C4-2B (cell line): ENCODE data around the gene TMCC3.

Experiments
- H3K27ac ChIP-seq: fragments of 450-650 bp; 2 replicates; pipeline ENCODE4 v1.5.1; 2017
- ZFX ChIP-seq: fragments of 450-650 bp; IDR thresholded peaks from 2 replicates; pipeline ENCODE4 v1.6.1; 2017
- TF ChIP-seq, protein P1 (sequence below): fragments of 450-650 bp; conservative IDR thresholded peaks from 2 replicates; pipeline ENCODE4 v1.5.1; 2017; ENCODE audit warnings: mild to moderate bottlenecking

Gene TMCC3

DNA sequence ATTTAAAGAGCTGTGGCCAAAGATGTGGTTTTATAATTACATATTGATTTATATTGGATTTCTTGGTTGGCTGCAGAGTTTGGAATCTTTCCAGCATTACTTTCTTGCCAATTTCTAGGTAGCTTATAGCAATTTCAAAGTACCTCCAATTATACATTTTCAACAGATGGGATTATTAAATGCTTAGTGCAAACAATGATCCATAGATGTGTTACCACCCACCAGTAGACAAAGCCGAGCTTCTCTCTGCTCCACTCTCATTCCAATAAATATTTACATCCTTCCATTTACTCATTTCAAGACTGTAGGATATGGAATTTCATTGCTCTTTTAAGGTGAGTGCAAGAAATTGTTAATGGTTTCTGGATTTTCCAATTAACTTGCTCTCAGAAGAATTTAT is 21.6 kb upstream of the TMCC3 start:
- TF ChIP-seq ZFX, result no peak
- TF ChIP-seq, protein P1, sequence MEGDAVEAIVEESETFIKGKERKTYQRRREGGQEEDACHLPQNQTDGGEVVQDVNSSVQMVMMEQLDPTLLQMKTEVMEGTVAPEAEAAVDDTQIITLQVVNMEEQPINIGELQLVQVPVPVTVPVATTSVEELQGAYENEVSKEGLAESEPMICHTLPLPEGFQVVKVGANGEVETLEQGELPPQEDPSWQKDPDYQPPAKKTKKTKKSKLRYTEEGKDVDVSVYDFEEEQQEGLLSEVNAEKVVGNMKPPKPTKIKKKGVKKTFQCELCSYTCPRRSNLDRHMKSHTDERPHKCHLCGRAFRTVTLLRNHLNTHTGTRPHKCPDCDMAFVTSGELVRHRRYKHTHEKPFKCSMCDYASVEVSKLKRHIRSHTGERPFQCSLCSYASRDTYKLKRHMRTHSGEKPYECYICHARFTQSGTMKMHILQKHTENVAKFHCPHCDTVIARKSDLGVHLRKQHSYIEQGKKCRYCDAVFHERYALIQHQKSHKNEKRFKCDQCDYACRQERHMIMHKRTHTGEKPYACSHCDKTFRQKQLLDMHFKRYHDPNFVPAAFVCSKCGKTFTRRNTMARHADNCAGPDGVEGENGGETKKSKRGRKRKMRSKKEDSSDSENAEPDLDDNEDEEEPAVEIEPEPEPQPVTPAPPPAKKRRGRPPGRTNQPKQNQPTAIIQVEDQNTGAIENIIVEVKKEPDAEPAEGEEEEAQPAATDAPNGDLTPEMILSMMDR, result no peak
- no peak overlapping the region for H3K27ac ChIP-seq

DNA sequence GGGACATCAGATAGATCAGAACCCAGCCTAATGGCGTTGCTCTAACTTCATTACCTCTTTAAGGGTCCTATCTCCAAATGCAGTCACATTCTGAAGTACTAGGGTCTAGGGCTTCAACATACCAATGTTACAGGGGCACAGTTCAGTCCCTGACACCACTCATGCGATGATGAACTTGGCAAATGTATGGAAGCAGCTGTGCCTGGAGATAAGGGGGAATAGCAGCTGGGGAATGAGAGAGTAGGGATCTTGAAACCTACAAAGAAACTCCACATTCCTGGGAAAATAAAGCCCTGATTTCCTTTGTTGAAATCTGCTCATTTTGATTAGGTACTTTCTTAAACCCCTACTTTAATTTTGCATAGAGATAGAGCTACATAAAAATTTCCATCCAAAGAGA is 20.5 kb upstream of the TMCC3 start:
- no peak overlapping the region for H3K27ac ChIP-seq
- TF ChIP-seq, protein P1, result no peak
- no peak for TF ChIP-seq ZFX

- no peak for TF ChIP-seq ZFX
- TF ChIP-seq, protein P1, result no peak
- no peak overlapping the region; the same call in 1 of the 2 replicates for H3K27ac ChIP-seq
Measured at GRCh38 chr12:94670075-94670474, 19.7 kb upstream of the TMCC3 start.

- no peak for TF ChIP-seq ZFX
- TF ChIP-seq, protein P1, result no peak
- no peak overlapping the region for H3K27ac ChIP-seq
Measured at GRCh38 chr12:94667031-94667540, 16.7 kb upstream of the TMCC3 start.

GRCh38 chr12:94666158-94666557 is 15.8 kb upstream of the TMCC3 start:
- H3K27ac ChIP-seq, result no peak overlapping the region
- no peak for TF ChIP-seq ZFX
- TF ChIP-seq, protein P1, result no peak

DNA sequence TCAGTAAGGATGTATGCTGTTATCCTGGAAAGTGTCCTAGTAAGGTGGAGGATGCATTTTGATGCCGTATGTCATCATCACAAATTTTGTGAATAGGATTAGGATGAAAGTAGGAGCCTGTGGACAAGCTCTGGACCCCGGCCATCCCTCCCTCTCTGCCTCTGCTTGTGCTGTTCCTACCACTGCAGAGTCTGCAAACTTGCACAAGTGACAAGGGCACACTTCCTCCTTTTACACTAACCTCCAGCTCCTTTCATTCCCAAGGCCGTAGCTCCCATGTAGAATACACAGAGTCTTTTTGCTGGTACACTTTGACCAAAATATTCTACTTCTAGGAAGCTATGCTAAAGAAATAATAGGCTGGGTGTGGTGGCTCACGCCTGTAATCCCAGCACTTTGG is 13.3 kb upstream of the TMCC3 start:
- no peak overlapping the region for H3K27ac ChIP-seq
- TF ChIP-seq, protein P1, result no peak
- TF ChIP-seq ZFX, result no peak

GRCh38 chr12:94663071-94663470 is 12.7 kb upstream of the TMCC3 start:
- TF ChIP-seq, protein P1, result no peak
- no peak for TF ChIP-seq ZFX
- H3K27ac ChIP-seq, result no peak overlapping the region
